ENCODE results near the gene ATF7. TPM values are rescaled to one million over a fixed set of nuclear protein-coding genes. Genes with fewer than 3 reads are reported as not detected.

Gene ATF7
- total and polyA plus RNA-seq, 2 of the 13 experiments (the other 11 are each of a cell fraction or from before 2014, with no cell fraction given): 9.6 to 16.2 TPM

GRCh38 chr12:53499266-53500141, 126.7 kb downstream of the ATF7 start, which contains the start of gene MAP3K12:
TSS of gene MAP3K12 (minus strand) at chr12:53499458. CDS start at chr12:53487391, 12,067 bp downstream.
- no peaks in the 10 kb centered on the region; a peak in 1 of 5 replicates for H3K27me3 ChIP-seq (ENCODE audit: control insufficient read depth in 1 of 2, insufficient read depth in 2 of 2, low read length in 2 of 2)
- peaks cover 4 to 7% of the 10 kb centered on the region in 2 experiments; a peak in 2 of 5 replicates for H3K36me3 ChIP-seq (replicated peaks in 1 of 2; ENCODE audit: control insufficient read depth in 1 of 2, insufficient read depth in 2 of 2, low read length in 2 of 2)
- no peak within 1 kb of the TSS for H2AFZ ChIP-seq (ENCODE audit: low read length)
- peak within 1 kb of the TSS; percentile 90 for H3K4me2 ChIP-seq (ENCODE audit: low read depth, low read length)
- no peaks in the 10 kb centered on the region for H4K20me1 ChIP-seq (ENCODE audit: insufficient read depth, low read length)
- peak within 1 kb of the TSS; percentile 81 for H3K9ac ChIP-seq (ENCODE audit: insufficient read depth, low read depth, low read length)
- ChIA-PET POLR2A (interaction anchor here (0.6 to 3.4 kb wide), 7 partner anchors 7 to 178 kb away, joined by 3 to 58 read pairs (median 8); partner anchors contain the start of gene AAAS), CTCF (ENCODE audit: low intra/inter-chr PET ratio, low total read pairs) (no interaction called here)
- FAIRE-seq (no peak), DNase-seq (ENCODE audit: low spot score) (no peak), ATAC-seq (no peak)
- peaks cover 58% of the 10 kb centered on the region for H3K4me1 ChIP-seq (ENCODE audit: insufficient read depth, low read length)
- in situ Hi-C loops (cut with HindIII; ENCODE audit: extremely low pct_ligation_motif_present, low pct_unique_long_range_greater_than_20kb): loop anchor here (5.0 kb wide), 1 partner anchor 172 kb away; no protein-coding TSS in a partner anchor
- peak within 1 kb of the TSS; percentile 88 for H3K27ac ChIP-seq (ENCODE audit: extremely low read length, insufficient read depth, low read length)
- intact Hi-C loops (cut with micrococcal nuclease; ENCODE audit: unreplicated experiment): loop anchor here (2.0 kb wide), 2 partner anchors 151 to 179 kb away; partner anchors contain the start of gene AAAS
- H3K4me3 ChIP-seq (replicated peaks in 1 of 3; ENCODE audit: insufficient read depth in 1 of 3, low read depth in 2 of 3, low read length in 3 of 3): peak within 1 kb of the TSS; percentile 69 to 78 (median 73)
- peaks cover 16% of the 10 kb centered on the region for H3K79me2 ChIP-seq (ENCODE audit: insufficient read depth, low read length)
- 2% methylated on average over 23 of the region's 51 CpGs for WGBS (ENCODE audit: low lambda C conversion rate)
- BruUV-seq (replicated peaks): no TSS peak
- H3K9me3 ChIP-seq (ENCODE audit: low read length): no peaks in the 10 kb centered on the region
- TF ChIP-seq HNF4A (CRISPR knock-in tag; IDR thresholded peaks at IDR 0.05) (no peak), E2F5 (CRISPR knock-in tag; conservative IDR thresholded peaks at IDR 0.05) (no peak), ZFP90 (CRISPR knock-in tag; IDR thresholded peaks at IDR 0.05; ENCODE audit: borderline replicate concordance) (no peak), ZNF460 (CRISPR knock-in tag; IDR thresholded peaks at IDR 0.05; ENCODE audit: borderline replicate concordance) (no peak), ZFX (CRISPR knock-in tag; IDR thresholded peaks at IDR 0.05; ENCODE audit: low read depth) (no peak), ZC3H13 (CRISPR knock-in tag; IDR thresholded peaks at IDR 0.05) (peak; percentile 71; the same call in 1 of the 2 replicates), NKX3-1 (CRISPR knock-in tag; IDR thresholded peaks at IDR 0.05) (no peak), ZNF263 (CRISPR knock-in tag; IDR thresholded peaks at IDR 0.05) (peak; percentile 86), MAZ (IDR thresholded peaks at IDR 0.05; ENCODE audit: borderline replicate concordance, low read depth, low read length) (peak; percentile 62; the same call in 1 of the 2 replicates), MAZ (CRISPR knock-in tag; IDR thresholded peaks at IDR 0.05; ENCODE audit: low read depth) (no peak), ZNF761 (CRISPR knock-in tag; conservative IDR thresholded peaks at IDR 0.05) (no peak), ZNF562 (CRISPR knock-in tag; IDR thresholded peaks at IDR 0.05; ENCODE audit: borderline replicate concordance) (no peak), RBM39 (IDR thresholded peaks at IDR 0.05; ENCODE audit: low read depth, low read length, poor library complexity, severe bottlenecking) (peak; percentile 27), ZNF841 (CRISPR knock-in tag; IDR thresholded peaks at IDR 0.05; ENCODE audit: borderline replicate concordance) (no peak), NFIB (CRISPR knock-in tag; IDR thresholded peaks at IDR 0.05; ENCODE audit: borderline replicate concordance) (no peak), CTCF (CRISPR knock-in tag; IDR thresholded peaks at IDR 0.05) (peak; percentile 33; the same call in 1 of the 2 replicates), ZNF616 (CRISPR knock-in tag; IDR thresholded peaks at IDR 0.05; ENCODE audit: low read depth) (no peak), ZNF768 (CRISPR knock-in tag; IDR thresholded peaks at IDR 0.05) (no peak), AGO2 (optimal IDR thresholded peaks at IDR 0.05; ENCODE audit: low read depth, low read length) (peak; percentile 73), YY1 (IDR thresholded peaks at IDR 0.05; ENCODE audit: insufficient read depth, insufficient replicate concordance, low read depth, low read length) (no peak), HNRNPK (IDR thresholded peaks at IDR 0.05; ENCODE audit: low read depth, low read length, poor library complexity, severe bottlenecking) (peak; percentile 89), GABPB1 (CRISPR knock-in tag; IDR thresholded peaks at IDR 0.05) (peak; percentile 35; the same call in 1 of the 2 replicates)

Data from HepG2 (cell line).